Subcutaneous adipose tissue (tissue), 4 donors: Measurements from ENCODE around the gene MED31. TPM values are rescaled to one million over a fixed set of nuclear protein-coding genes. Genes with fewer than 3 reads are reported as not detected.

Experiments
- total RNA-seq, 4 donors: library from RNA; depleted of rRNA; stranded (reverse); fragments of >200 nt; gene quantifications; one replicate each; pipeline ENCODE4 v1.1.0, GENCODE V29; 2016
- TF ChIP-seq, protein P1 (sequence below): fragments of 450-650 bp; IDR thresholded peaks from one replicate; pipeline ENCODE4 v1.5.1; 2016; ENCODE audit warnings: low read depth, mild to moderate bottlenecking, control low read depth, antibody characterized with exemption, moderate library complexity

Gene MED31
- total RNA-seq, 4 donors from 2014 or later, result 6.2 to 18.8 (median 12.1) TPM

DNA sequence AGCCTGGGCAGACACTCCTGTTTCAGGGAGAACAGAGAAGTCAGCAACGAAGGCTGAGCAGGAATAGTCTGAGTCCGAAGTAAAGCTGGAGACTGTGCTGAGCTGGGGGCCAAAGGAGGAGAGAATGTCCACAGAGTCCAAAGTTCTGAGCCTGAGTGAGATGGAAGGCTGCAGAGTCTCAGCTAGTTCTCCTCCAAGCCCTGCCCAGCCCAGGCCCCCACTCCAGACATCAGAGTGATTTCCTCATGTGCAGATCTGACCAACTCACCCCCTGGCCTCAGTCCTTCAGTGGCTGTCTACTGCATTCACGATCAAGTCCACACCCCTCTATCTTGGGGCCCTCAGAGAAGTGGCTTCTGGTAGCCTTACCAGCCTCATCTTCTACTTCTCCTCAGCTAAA lies 40.1 kb upstream of the MED31 start:
- TF ChIP-seq, protein P1, sequence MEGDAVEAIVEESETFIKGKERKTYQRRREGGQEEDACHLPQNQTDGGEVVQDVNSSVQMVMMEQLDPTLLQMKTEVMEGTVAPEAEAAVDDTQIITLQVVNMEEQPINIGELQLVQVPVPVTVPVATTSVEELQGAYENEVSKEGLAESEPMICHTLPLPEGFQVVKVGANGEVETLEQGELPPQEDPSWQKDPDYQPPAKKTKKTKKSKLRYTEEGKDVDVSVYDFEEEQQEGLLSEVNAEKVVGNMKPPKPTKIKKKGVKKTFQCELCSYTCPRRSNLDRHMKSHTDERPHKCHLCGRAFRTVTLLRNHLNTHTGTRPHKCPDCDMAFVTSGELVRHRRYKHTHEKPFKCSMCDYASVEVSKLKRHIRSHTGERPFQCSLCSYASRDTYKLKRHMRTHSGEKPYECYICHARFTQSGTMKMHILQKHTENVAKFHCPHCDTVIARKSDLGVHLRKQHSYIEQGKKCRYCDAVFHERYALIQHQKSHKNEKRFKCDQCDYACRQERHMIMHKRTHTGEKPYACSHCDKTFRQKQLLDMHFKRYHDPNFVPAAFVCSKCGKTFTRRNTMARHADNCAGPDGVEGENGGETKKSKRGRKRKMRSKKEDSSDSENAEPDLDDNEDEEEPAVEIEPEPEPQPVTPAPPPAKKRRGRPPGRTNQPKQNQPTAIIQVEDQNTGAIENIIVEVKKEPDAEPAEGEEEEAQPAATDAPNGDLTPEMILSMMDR, result no peak

DNA sequence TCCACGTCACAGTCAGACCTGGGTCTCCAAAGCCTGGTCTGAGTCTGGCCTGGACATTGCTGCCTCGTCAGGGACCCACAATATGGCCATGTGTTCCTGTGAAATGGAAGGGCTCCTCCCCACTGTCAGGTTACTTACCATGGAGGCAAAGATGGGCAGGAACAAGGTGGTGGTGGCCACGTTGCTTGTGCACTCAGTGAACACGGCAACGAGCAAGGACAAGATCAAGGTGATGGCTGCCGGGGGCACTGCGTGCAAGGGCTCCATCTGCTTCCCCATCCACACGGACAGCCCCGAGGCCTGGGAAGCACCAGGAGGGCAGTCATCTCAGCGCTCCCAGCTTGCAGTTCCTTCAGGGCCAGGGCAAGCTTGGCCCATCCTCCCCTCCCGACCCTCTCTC lies 39.2 kb upstream of the MED31 start:
- TF ChIP-seq, protein P1, result no peak

DNA sequence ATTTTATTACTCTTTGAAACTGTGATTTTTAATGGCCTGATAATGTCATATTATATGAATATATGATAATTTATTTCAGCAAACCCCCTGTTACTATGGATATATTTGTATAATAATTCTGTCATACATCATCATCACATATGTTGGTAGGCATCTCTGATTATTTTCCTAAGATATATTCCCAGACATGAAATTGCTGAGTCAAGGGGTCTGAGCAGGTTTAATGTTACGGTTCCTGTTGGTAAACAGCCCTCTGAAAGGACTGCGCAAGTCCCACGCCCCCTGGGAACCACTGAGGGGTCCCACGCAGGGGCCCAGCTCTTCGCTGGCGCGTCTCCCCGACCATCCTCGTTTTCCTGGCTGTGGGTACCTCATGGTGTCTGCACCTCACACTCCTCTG lies 37.5 kb upstream of the MED31 start:
- TF ChIP-seq, protein P1, result no peak

DNA sequence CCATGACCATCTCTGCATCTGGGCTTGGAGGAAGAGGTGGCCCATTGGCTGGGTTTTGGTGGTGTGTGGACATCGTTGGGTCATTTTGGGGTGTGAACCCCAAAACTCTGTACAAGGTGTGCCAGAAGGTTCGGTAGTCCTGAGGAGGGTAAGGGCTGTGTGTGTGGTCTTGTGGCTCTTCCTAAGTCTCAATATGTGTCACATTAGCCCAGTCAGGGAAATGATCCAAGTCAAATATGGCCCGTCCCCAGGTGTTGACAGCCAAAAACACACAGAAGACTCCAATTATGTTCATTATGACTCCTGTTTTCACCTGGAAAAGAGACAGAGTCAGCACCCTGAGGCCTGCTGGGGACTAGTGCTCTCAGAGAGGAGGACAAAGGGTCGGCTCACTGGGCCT lies 34.6 kb upstream of the MED31 start:
- TF ChIP-seq, protein P1, result no peak

DNA sequence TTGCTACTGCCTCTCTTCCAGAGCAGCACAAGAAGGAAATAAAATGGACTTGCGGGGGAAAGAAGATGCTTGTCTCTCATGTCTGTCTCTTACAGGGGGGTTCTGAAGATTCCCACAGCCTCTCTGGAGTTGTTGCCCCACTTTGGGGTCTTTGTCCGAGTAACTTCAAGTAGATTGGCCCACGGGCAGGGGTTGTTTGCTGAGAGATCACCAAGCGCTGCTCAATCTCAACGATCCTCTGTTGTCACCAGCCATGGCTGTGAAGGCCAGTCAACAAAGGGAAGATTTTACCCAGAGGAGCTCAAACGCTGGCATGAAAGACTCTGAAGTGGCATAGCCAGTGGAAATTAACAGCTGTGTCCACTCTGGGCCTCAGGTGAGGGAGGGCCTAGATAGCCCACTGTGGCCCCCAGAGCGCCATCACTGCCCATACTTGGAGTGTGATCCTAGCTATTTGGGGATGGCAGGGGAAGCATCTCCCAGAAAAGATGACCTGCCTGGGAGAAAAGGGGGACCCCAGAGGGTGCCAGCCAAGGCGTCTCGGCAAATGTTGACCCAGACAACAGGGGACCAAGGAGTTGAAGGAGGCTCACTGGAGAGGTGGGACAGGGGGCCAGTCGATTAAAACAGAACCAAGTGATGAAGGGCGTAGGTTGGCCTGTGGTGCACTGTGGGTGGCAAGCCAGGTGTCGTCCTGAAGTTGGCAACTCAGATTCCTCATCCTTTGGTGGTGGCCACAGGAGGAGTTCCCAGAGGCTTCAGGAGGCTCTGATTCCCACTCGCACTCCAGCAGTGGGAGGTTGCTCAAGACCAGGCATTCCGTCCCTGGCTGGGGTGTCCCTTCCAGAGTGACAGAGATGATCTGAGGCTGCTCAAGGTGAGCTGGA lies 33.7 kb upstream of the MED31 start:
- TF ChIP-seq, protein P1, result no peak

DNA sequence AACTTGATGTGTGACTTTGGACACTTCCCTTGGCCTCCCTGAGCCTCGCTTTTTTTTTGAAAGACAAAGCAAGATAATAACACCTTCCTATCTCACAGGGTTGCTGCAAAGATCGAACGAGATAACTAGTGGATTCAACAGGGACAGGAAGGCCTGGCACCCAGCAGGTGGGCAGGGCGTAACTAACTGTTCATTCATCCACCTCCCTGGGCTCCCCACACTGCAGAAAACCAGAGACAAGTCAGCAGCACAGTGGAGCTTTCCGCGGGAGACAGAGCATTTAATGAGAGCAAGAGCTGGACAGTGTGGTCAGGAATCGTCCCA lies 33.0 kb upstream of the MED31 start:
- TF ChIP-seq, protein P1, result no peak

DNA sequence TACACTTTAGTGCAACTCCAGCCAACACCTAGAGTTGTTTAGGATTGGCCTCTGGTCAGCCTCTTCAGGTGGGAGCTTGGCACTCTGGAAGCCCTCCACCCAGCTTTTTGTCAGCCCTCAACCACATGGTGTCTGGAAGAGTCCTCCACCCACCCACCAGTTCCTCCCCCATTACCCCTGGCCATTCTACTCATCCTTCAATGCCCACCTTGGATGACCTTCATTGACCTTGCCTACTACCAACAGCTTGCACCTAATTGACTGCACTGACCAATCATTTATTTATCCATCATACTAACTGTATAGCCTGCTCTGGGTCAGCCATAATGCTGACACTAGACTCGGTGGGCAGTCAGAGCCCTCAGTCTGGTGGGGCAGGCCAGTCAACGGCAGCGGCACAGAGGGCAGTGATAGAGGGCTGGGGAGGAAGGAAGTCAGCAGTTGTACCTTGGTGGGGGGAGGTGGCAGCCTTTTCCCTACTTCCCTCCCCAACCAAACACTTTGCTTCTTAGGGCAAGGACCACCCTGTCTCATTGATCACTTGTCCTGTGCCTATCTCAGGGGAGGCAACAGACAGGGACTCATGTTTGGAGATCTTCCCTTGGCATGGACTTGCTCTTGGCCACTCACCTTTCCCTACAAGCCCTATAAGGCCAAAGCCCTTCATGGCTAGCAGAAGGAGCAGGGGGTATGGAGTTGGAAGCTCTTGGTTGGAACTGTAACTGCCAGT lies 32.5 kb upstream of the MED31 start:
- TF ChIP-seq, protein P1, result no peak
